Measurements from ENCODE around the gene CTSZ. TPM values are rescaled to one million over a fixed set of nuclear protein-coding genes. Genes with fewer than 3 reads are reported as not detected.
"Not testable (repeated sequence)": the region's sequence is repeated elsewhere in the genome, so short reads cannot be mapped to it uniquely, and the experiment has no call there.

Gene CTSZ
- total RNA-seq, 1 donor from 2014 or later: 50.7 TPM

DNA sequence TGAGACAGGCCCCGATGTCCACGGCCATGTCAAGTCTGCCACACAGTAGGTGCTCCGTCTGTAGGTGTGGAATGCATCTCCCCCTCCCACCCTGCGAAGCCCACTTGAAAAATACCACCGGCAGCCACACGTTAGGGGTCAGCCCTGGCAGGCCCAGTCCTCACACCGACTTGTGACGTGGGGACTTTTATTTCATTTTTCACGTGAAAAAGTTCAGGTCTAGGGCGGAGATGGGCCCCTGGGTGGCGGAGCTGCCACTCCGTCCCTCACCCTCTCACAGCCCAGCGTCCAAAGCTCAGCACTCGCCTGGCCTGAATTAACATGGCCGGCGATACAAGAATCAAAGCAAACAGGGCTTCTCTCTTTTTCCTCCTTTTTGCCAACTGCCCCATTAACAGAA lies 8.4 kb upstream of the CTSZ start:
- intact Hi-C loops (cut with micrococcal nuclease): no loop called here

DNA sequence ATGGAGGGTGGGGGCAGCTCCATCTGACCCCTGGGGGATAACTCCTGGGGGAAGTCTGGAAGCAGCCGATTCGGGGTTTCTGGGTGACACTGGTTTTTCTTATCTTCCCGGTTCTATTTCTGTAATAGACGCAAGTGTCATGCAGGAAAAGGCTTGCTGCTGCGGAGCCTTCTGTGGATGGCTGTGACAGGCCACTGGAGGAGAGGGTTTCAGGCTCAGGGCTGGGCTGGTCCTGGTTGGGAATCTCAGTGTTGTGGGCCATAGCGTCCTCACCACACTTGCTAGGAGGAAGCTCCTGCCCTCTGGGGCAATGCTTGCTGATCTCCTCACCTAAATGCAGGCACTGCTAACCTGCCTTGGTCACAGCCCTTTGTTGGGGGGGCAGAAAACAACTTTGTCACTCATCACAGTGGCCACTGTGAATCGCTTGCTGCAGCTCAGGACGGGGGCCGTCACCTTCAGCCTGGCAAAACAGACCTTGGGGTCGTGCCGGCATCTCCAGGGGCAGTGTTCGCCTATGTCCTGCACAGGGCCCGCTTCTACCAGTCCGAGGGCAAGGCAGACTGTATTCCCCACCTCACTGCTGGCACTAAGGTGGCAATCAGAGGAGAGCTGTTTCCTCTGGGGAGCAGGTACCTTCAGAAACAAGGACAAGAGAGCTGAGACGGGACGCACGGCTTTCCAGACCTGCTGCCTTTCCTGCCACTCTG lies 7.8 kb upstream of the CTSZ start:
- intact Hi-C loops (cut with micrococcal nuclease): no loop called here

DNA sequence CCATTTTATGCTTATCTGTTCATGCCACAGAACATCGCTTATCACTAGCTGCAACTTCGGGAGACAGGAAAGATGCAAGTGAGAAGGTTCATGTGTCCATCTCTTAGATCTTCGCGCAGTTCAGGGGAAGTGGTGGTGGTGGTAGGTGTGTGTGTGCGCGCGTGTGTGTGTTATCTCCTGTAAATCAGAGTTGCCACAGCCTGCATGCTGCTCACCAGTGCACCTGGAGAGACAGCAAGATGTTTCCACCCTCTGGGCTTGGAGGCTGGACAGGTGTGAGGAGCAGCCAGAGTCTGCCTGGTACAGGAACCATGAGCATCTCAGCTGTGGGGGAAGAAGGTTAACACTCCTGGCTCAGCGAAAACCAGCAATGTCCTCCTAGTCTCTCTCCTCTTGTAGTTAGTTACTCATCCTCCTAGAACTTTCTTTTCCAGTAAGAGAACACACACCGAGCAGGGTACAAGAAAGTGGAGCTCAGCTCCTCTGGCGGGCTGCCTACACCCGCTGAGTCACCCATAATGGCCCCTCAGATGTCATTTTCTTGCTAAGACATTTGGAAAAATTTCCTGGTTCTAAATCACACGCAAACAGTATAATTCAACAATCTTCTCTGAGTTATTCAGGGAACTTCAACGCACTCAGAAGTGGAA lies 7.0 kb upstream of the CTSZ start:
- intact Hi-C loops (cut with micrococcal nuclease): no loop called here

DNA sequence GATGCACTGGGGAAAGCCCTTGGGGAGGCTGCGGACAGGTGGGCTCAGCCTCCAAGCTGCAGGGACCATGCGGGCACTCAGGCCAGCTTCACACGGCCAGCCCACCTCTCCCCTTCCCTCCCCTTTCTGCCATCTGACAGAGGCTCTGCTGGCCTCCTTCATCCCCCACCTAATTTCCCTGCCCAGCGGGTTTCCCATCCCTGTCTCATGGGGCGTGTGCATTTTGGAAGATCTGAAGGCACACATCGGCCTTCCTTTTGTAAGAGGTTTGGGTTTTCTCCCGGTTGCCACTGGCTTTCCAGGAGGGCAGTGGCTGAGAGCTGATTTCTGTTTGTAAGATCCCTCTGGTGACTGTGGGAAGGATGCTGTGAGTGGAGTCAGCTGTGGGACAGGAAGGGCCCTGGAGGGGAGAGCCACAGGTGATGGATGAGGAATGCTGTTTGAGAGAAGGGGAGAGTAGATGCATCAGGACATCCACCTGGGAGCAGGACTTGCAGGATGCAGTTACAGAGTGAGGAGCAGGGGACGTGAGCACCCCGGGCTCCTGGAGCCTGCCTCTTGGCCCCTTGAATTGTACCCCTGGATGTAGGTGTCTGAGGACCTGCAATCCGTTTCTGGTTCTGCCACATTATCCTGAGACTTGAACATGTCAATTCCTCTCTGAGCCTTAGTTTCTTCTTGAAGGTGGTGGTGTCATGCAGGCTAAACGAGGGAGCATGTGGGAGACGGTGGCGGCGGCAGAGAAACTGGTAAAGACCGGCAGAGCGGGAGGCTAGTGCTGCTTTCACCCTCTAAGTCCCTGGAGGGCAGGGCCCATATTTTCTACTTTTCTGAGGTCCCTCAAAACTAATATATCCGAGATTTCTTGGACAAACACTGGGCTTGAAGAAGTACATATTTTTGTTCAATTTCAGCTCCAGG lies 6.2 kb upstream of the CTSZ start:
- intact Hi-C loops (cut with micrococcal nuclease): no loop called here

DNA sequence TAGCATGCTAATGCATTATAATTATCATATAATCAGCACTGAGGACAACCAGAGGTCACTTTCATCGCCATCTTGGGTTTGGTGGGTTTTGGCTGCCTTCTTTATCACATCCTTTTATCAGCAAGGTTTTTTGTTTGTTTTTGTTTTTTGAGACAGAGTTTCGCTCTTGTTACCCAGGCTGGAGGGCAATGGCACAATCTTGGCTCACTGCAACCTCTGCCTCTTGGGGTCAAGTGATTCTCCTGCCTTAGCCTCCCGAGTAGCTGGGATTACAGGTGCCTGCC lies 4.8 kb upstream of the CTSZ start:
- intact Hi-C loops (cut with micrococcal nuclease): not testable (repeated sequence)

DNA sequence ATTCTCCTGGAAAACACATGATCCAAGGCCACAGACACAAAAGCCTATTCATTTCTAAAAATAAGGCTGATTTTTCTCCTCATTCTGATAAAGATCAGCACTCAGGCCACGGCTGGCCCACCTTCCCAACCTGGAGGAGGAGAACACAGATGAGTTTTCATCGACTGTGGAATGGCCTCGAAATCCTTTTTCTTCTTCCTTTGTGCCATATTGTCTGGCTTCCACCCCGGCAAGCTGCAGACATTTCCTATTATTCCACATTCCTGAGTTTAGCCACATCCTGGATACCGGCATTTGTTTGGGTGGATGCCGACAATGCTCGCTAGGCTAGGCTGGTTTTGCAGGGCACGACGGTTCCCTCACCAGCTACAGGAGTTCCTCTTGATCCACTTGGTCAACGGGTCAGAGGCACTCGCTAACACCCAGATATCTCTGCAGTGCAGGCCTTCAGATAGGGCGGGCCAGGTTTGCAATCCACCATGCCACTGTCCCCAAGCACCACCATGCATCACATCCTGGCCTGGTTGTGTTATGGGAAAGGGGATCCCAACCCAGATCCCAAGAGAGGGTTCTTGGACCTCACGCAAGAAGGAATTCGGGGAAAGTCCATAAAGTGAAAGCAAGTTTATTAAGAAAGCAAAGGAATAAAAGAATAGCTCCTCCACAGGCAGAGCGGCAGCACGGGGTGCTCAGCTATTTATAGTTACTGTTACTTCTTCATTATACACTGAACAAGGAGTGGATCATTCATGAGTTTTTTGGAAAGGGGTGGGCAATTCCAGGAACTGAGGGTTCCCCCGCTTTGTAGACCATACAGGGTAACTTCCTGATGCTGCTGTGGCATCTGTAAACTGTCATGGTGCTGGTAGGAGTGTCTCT lies 4.2 kb upstream of the CTSZ start:
- intact Hi-C loops (cut with micrococcal nuclease): no loop called here

DNA sequence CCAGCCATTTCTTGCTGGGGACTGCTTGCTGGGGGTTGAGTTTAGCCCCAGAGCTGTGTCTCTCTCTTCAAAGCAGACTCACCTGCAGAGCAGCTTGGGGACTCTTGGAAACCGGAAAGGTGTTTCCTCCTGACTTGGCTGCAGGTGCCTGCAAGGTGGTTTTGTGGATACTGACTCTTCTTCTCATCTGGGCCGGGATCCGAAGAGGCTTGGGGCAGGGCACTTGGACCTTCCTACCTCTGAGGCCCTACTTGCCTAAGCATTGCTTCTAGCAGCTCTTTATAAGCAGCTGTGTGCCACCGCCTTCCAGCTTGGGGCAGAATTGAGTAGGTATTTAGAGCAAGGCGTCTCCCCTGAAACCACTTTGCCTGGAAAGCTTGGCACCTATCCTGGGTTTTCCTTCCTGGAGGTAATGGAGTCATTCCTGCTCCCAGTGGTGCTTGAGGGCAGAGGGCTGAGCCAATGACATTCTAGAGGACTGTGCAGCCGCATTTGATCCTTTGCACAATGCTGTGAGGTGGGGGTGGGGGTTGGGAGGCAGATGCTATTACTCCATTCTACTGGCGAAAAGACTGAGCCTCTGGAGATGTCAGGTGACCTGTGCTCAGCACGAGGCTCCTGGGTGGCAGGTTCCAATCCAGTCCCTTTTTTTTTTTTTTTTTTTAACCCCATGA lies 3.4 kb upstream of the CTSZ start:
- intact Hi-C loops (cut with micrococcal nuclease): no loop called here

DNA sequence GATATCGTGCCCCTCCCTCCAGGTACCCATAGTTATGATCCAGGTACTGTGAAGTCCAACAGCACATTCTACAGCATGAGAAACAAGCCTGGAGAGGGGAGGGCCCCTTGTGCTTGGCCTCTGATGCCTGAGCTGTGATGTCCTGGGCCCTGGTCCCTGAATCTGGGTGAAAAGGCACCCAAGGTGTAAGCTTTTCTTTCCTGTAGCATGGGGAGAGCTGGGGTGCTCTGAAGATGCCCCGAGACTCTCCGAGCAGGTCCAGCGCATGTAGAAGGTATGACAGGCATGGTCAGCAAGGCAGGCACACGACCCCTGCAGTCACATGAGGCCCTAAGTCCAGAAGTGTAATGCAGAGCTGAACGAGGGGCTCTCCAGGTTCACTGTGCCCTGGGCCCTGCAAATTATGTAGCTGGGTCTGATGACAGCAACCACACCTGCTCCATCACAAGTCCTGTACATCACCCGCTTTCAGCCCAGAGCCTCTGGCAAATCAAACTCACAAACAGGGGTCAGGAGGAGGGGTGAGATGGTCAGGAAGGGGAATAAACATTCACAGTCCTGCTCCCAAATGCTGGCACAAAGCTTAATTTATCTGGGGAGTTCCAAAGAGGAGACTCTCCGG lies 1.8 kb upstream of the CTSZ start:
- intact Hi-C loops (cut with micrococcal nuclease): loop anchor here (10.0 kb wide), 1 partner anchor 704 kb away; the partner anchor contains the start of gene RAB22A

DNA sequence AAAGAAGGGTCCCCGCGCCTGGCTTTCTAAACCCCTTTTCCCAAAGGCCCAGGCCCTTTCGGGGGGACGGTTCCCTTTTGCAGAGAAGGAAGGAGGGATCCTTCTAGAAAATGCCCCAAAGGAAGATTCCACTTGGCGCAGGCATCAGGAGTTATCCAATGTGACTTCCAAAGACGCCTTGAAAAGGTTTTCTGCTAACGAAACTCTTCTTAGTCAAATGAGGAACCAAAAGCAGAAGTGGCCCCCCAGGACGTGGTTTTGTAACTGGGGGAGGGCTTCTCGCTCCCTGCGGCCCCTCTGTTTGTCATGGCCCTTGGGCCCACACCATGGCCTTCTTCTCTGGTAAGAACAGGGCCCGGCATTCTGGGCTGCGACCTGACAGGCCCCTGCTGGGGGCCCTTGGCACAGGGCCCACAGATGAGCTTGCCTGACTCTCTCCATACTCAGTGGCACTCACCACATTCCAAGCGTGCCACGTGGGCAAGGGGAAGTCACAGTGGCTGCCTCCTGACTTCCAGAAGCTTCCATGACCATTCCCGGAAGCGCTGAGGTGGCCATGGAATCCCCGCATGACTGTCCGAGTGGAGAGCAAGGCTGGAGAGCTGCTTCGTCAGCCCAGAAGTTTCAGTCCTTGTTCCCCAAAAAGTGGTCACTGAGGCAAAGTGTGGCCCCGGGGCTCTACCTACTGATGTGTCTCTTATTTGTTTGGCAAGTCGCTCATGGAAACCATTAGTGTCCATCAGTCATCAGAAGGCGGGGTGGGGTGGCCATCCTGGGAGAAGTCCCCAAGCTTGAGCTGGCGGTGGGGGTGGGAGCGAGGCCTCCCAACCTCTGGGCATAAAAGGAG lies 834 bp upstream of the CTSZ start:
- intact Hi-C loops (cut with micrococcal nuclease): loop anchor here (1.0 to 10.0 kb wide), 2 partner anchors 24 to 703 kb away; partner anchors contain the start of genes ATP5F1E and RAB22A

DNA sequence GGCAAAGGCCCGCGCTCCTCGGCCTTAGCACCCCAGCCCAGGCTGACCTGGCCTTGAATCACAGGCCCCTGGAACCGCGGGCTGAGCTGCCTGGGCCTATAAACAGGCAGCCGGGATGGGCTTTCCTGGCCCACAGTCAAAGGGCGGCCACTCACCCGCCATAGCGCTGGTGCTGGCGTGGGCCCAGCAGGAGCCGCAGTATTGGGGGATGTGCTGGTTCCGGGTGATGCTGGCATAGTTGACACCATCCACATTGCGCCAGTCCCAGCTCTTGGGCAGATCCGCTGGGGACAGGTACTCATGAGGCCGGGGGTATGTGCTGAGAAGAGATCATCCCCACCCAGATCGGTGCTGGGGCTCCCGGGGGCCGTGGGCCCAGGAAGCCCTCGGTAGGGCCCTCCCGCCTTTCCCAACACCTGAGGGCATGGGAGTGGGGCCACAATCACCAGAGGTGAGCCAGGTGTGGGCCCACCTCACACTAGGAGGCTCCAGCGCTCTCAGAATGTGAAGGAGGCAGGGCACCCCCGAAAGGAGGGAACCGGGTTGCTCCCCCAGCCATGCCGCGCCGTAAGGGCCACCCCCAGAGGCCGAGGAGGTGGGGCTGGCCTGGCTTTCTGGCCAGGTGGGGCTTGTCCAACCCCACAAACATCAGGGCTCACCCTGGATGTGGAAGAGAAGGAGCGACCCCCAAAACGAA lies 739 bp downstream of the CTSZ start:
- intact Hi-C loops (cut with micrococcal nuclease): loop anchor here (10.0 kb wide), 1 partner anchor 702 kb away; the partner anchor contains the start of gene RAB22A

DNA sequence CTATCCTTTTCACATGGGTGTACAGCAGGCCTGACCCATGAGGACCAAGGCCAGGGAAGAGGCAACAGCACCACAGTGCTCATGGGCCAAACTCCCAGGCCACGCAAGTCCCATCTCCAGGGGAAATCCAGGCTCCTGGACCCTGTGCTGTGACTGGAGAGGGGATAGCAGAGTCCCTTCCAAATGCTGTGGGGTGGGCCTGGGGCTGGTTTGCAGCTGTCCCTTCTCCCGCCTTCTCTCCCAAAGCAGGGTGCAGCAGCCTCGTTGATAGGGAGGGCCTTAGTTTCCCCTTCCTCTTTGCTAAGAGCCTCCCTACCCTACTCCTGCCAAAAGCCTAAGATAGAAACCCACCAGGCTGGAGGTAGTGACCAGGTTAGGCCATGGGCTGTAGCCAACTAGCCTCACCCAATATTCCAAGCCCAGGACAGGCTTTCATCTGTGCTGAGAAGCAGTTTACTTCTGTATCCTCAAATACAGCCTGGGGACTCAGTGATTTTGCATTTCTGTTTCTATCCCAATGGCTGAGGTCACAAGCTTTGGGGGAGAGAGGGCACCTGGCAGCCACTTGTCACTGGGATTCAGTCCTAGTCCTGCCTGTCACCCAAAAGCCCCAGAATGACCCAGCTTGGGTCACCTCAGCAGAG lies 1.4 kb downstream of the CTSZ start:
- intact Hi-C loops (cut with micrococcal nuclease): loop anchor here (1.0 to 10.0 kb wide), 3 partner anchors 24 to 701 kb away; partner anchors contain the start of genes NELFCD, PRELID3B and RAB22A

DNA sequence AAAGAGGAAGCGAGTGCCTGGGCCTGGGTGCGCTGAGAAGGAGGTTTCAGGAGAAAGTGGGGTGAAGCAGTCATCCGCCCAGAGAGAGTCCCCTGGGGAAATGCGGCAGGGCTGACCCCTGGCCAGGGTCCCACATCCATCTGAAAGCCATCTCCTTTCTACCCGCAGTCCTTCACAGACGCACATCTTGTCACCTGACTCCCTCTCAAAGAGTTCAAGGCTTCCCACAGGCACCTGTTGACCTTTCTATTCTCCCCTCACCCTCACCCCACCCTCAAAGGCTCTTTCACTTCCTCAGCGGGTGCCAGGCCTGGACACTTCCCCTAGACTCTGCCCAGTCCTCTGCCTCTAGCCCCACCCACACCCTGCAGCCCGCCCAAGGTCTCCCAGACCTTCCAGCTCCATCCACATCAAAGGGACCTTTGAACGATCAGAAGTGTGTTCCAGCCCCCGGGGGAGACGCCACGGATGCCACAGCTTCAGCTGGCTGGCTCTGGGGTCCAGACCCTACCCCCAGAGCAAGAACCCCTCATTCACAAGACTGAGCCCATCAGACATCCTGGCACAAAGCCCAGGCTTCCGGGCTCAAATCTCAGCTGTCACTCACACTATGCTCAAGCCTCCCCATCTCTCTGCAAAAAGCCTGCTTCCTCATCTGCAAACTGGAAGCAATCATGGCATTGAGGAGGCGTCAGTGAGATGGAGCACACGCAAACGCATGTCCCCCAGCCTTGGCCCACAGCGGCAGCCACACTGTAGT lies 2.1 kb downstream of the CTSZ start:
- intact Hi-C loops (cut with micrococcal nuclease): loop anchor here (1.0 to 10.0 kb wide), 3 partner anchors 24 to 700 kb away; partner anchors contain the start of genes NELFCD, PRELID3B and RAB22A

DNA sequence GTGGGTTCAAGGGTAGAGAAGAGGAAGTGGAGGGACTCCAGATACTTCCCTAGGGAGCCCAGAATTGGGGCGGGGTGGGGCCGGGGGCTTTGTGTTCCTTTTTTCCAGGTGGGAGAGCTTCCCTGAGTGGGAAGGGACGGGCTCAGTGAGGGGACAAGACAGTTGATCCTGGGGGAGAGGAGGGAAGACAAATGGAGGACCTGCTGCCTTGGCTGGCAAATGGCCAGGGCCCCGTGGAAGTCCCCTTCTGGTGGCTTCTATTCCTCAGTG lies 2.6 kb downstream of the CTSZ start:
- intact Hi-C loops (cut with micrococcal nuclease): loop anchor here (2.0 to 10.0 kb wide), 2 partner anchors 38 to 700 kb away; partner anchors contain the start of genes PRELID3B and RAB22A

DNA sequence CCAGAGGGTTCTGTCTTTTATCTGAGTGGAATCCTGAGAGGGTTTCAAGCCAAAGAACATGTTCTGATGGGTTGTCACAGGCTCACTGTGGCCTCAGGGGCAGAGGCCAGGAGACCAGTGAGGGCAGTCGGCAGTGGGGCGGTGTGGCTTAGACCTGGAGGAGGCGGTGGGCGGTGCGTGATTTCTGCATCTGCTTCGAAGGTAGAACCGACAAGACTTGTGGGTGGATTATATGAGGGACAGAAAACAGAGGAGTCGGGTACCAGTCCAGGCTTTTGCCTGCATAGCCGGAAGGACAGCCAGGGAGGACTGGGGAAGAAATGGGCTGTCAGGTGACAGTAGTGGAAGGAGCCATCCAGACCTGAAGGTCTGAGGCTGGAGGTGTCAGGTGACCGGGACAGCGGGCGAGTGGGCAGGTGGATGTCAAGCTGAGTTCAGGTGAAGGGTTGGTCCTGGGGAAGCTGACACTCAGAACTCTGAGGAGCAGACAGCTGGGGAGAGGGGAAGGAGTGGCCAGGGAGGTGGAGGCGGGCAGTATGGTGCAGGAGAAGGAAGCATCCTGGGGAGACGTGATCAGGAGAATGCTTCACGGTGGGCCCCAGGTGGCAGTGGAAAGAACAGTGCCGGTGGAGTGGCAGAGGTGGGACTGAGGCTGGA lies 3.1 kb downstream of the CTSZ start:
- intact Hi-C loops (cut with micrococcal nuclease): loop anchor here (2.0 to 10.0 kb wide), 2 partner anchors 39 to 699 kb away; partner anchors contain the start of genes PRELID3B and RAB22A

DNA sequence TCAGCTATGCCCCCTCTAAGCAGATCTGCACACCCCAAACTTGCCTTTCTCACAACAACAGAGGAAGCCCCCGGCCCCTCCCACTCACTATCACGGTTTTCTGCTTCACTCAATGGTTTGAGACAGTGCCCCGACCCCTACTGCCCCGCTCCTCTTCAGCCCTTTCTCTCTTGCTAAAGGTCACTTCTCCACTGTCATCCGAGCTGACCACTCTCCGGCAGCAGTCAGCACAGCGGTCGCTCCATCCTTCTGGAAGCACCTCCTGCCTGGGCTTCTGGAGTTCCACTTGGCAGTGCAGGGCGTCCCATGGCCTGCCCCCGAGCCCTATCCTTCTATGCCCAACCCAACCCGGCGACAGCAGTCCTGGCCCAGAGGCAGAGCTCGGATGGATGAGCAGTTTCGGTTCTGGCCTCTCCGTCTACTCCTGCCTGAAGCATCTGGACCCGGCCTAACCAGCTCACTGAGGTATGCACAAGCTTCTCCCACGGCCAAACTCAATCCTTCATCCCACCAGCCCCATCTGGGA lies 4.1 kb downstream of the CTSZ start:
- intact Hi-C loops (cut with micrococcal nuclease): loop anchor here (10.0 kb wide), 1 partner anchor 698 kb away; the partner anchor contains the start of gene RAB22A

DNA sequence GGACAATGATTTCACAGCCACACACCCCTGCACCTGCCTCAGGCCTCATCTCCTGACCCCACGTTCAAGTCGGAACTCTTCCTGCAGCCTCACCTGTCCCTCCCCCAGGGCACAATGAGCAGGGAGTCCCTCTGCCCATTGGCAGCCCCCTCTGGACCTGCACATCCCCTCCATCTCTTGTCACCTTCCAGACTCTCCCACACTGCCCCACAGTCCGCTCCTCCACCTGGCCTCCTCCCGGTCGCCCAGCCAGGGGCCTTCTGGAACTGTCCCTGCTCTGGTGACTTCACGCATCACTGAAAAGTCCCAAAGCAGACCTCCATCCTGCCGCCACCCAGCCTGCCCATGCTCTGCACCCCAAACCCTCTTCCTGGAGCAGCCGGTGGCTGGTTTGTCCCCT lies 4.7 kb downstream of the CTSZ start:
- intact Hi-C loops (cut with micrococcal nuclease): loop anchor here (10.0 kb wide), 1 partner anchor 698 kb away; the partner anchor contains the start of gene RAB22A
